Measurements from ENCODE around the gene RANBP10. TPM values are rescaled to one million over a fixed set of nuclear protein-coding genes. Genes with fewer than 3 reads are reported as not detected.

RANBP10 gene
- total and polyA plus RNA-seq, 2 of the 13 experiments (the other 11 are each of a cell fraction or from before 2014, with no cell fraction given): 9.2 to 22.7 TPM

- 0 out of 2 replicates have a peak, but pooled peaks have one; percentile 63 for TF ChIP-seq ZNF670 (CRISPR knock-in tag; IDR thresholded peaks at IDR 0.05; ENCODE audit: borderline replicate concordance)
- no peak for TF ChIP-seq NFKB2 (CRISPR knock-in tag; IDR thresholded peaks at IDR 0.05; ENCODE audit: borderline replicate concordance)
- TF ChIP-seq NR2C2 (CRISPR knock-in tag; IDR thresholded peaks at IDR 0.05; ENCODE audit: borderline replicate concordance): no peak
- TF ChIP-seq ZNF407 (CRISPR knock-in tag; IDR thresholded peaks at IDR 0.05; ENCODE audit: not compliant biosample characterization): no peak
- TF ChIP-seq ZEB1 (IDR thresholded peaks at IDR 0.05; ENCODE audit: insufficient replicate concordance, low read depth): no peak
- no peak for TF ChIP-seq ELF1 (CRISPR knock-in tag; IDR thresholded peaks at IDR 0.05)
- no peak for TF ChIP-seq KMT2A (CRISPR knock-in tag; IDR thresholded peaks at IDR 0.05)
- no peak for TF ChIP-seq HCFC1 (IDR thresholded peaks at IDR 0.05; ENCODE audit: low read depth, low read length)
- no peak for TF ChIP-seq HNRNPUL1 (IDR thresholded peaks at IDR 0.05; ENCODE audit: low read depth, low read length)
- no peak for TF ChIP-seq ZNF460 (CRISPR knock-in tag; IDR thresholded peaks at IDR 0.05; ENCODE audit: borderline replicate concordance)
- TF ChIP-seq GATAD2A (CRISPR knock-in tag; IDR thresholded peaks at IDR 0.05): no peak
- TF ChIP-seq KMT2B (CRISPR knock-in tag; IDR thresholded peaks at IDR 0.05): no peak
- 0 out of 2 replicates have a peak, but pooled peaks have one; percentile 12 for TF ChIP-seq ZNF572 (CRISPR knock-in tag; IDR thresholded peaks at IDR 0.05)
- no peak for TF ChIP-seq RELA (CRISPR knock-in tag; IDR thresholded peaks at IDR 0.05)
- no peak for TF ChIP-seq ZNF7 (CRISPR knock-in tag; IDR thresholded peaks at IDR 0.05)
- 0 out of 2 replicates have a peak, but pooled peaks have one; percentile 10 for TF ChIP-seq MYPOP (CRISPR knock-in tag; IDR thresholded peaks at IDR 0.05)
- no peak for TF ChIP-seq HIVEP1 (CRISPR knock-in tag; IDR thresholded peaks at IDR 0.05)
- no peak for TF ChIP-seq ZNF749 (CRISPR knock-in tag; IDR thresholded peaks at IDR 0.05; ENCODE audit: borderline replicate concordance)
- TF ChIP-seq FOXK2 (IDR thresholded peaks at IDR 0.05): no peak
- no peak for TF ChIP-seq SIN3A (IDR thresholded peaks at IDR 0.05; ENCODE audit: borderline replicate concordance, low read depth, low read length)
- no peak for TF ChIP-seq KDM6A (CRISPR knock-in tag; IDR thresholded peaks at IDR 0.05; ENCODE audit: low read depth)
- no peak for TF ChIP-seq PHB2 (IDR thresholded peaks at IDR 0.05; ENCODE audit: partially characterized antibody)
- TF ChIP-seq GATAD1 (CRISPR knock-in tag; IDR thresholded peaks at IDR 0.05): no peak
- no peak for TF ChIP-seq CENPBD1 (CRISPR knock-in tag; IDR thresholded peaks at IDR 0.05; ENCODE audit: borderline replicate concordance, low read depth)
- no peak for TF ChIP-seq ZNF549 (CRISPR knock-in tag; IDR thresholded peaks at IDR 0.05)
Observed at GRCh38 chr16:67719778-67720144, 86.6 kb downstream of the RANBP10 start (continued).

All from HepG2 (cell line).